Neural cell (in vitro differentiated cells): ENCODE data around the gene ARHGEF12.

Experiments used
- EP300 ChIP-seq: fragments of 450-650 bp; conservative IDR thresholded peaks from 2 replicates; pipeline ENCODE4 v1.6.1; 2014; ENCODE audit warnings: antibody characterized with exemption, mild to moderate bottlenecking, moderate library complexity; ENCODE audit not compliant: poor library complexity, severe bottlenecking
- EZH2 ChIP-seq: fragments of 200-600, 300-800 bp; shearing (Covaris generic), sonication (generic); IDR thresholded peaks from 2 replicates; pipeline ENCODE4 v1.6.1; 2014; ENCODE audit warnings: antibody characterized with exemption, low read length, borderline replicate concordance, mild to moderate bottlenecking; ENCODE audit not compliant: insufficient read depth, poor library complexity, severe bottlenecking
- POLR2AphosphoS5 ChIP-seq: IDR thresholded peaks from 2 replicates; pipeline ENCODE4 v1.6.1; 2012
- RAD21 ChIP-seq: fragments of 450-650 bp; conservative IDR thresholded peaks from 2 replicates; pipeline ENCODE4 v1.6.1; 2014; ENCODE audit warnings: antibody characterized with exemption, mild to moderate bottlenecking, moderate library complexity
- TF ChIP-seq, protein P1 (sequence below): fragments of 450-650 bp; IDR thresholded peaks from 2 replicates; pipeline ENCODE4 v1.5.1; 2014; ENCODE audit warnings: antibody characterized with exemption, mild to moderate bottlenecking, moderate library complexity; ENCODE audit not compliant: poor library complexity, severe bottlenecking

DNA sequence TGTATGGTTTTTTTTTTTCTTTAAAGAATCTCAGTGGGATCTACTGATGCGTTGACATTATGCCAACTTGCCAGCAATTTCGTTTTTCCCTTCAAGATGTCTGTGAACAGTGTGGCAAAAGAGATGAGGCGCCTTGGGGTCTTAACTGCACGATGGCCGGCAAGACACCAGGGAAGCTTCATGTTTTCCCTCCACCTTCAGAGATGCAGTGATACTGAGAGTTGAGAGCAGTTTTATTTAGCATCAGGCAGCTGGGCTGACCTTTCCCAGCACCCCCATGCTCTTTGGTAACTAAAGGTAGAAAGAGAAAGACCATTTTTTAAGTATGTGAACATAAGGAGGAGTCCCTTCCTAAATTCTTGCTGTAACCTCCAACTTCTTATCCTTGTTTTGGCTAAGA is 163.6 kb downstream of the ARHGEF12 start:
- TF ChIP-seq, protein P1, sequence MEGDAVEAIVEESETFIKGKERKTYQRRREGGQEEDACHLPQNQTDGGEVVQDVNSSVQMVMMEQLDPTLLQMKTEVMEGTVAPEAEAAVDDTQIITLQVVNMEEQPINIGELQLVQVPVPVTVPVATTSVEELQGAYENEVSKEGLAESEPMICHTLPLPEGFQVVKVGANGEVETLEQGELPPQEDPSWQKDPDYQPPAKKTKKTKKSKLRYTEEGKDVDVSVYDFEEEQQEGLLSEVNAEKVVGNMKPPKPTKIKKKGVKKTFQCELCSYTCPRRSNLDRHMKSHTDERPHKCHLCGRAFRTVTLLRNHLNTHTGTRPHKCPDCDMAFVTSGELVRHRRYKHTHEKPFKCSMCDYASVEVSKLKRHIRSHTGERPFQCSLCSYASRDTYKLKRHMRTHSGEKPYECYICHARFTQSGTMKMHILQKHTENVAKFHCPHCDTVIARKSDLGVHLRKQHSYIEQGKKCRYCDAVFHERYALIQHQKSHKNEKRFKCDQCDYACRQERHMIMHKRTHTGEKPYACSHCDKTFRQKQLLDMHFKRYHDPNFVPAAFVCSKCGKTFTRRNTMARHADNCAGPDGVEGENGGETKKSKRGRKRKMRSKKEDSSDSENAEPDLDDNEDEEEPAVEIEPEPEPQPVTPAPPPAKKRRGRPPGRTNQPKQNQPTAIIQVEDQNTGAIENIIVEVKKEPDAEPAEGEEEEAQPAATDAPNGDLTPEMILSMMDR, result no peak
- no peak for TF ChIP-seq POLR2AphosphoS5
- TF ChIP-seq EZH2, result no peak
- TF ChIP-seq RAD21, result no peak
- TF ChIP-seq EP300, result no peak
